HepG2 (cell line): ENCODE results near the gene DDX23. TPM values are rescaled to one million over a fixed set of nuclear protein-coding genes. Genes with fewer than 3 reads are reported as not detected.

Experiments
- IRF2 ChIP-seq: IDR thresholded peaks from 2 replicates; pipeline ENCODE4 v1.6.1; 2018; ENCODE audit warnings: missing genetic modification reagents, missing compliant biosample characterization
- ISL2 ChIP-seq: sonication (generic); formaldehyde crosslinking; IDR thresholded peaks from 2 replicates; pipeline ENCODE4 v1.5.0; 2020; ENCODE audit warnings: missing genetic modification reagents
- KDM4B ChIP-seq: sonication (generic); formaldehyde crosslinking; IDR thresholded peaks from 2 replicates; pipeline ENCODE4 v1.4.0; 2020; ENCODE audit warnings: missing genetic modification reagents
- MAFF ChIP-seq: IDR thresholded peaks from 2 replicates; pipeline ENCODE4 v1.6.1; 2011; ENCODE audit warnings: low read depth, low read length, improper control_type of control experiment
- PHF21A ChIP-seq: sonication (generic); formaldehyde crosslinking; IDR thresholded peaks from 2 replicates; pipeline ENCODE4 v1.5.0; 2020; ENCODE audit warnings: mild to moderate bottlenecking, missing genetic modification reagents
- POLR2A ChIP-seq, 2 experiments: IDR thresholded peaks; 2 replicates each; pipeline ENCODE4 v1.6.1; 2011; ENCODE audit warnings: low read depth in 2 of 2, low read length in 2 of 2, mild to moderate bottlenecking in 1 of 2, moderate library complexity in 1 of 2; ENCODE audit not compliant: insufficient read depth in 1 of 2
- RAD51 ChIP-seq: fragments of 450-650 bp; IDR thresholded peaks from 2 replicates; pipeline ENCODE4 v1.6.1; 2016; ENCODE audit warnings: borderline replicate concordance
- RFXANK ChIP-seq: IDR thresholded peaks from 2 replicates; pipeline ENCODE4 v1.6.1; 2016
- SOX6 ChIP-seq, 2 experiments: fragments of 450-650 bp in 1 of 2; sonication (generic) in 1 of 2; formaldehyde crosslinking in 1 of 2; IDR thresholded peaks; 2 replicates each; pipeline versions ENCODE4 v1.4.0 to v1.6.1; 2017 to 2020; ENCODE audit warnings: antibody characterized with exemption in 1 of 2, mild to moderate bottlenecking in 1 of 2, missing genetic modification reagents in 1 of 2
- STAT5B ChIP-seq: sonication (generic); formaldehyde crosslinking; IDR thresholded peaks from 2 replicates; pipeline ENCODE4 v1.4.0; 2020; ENCODE audit warnings: missing genetic modification reagents
- TCF7 ChIP-seq: sonication (generic); IDR thresholded peaks from 2 replicates; pipeline ENCODE4 v1.6.1; 2016; ENCODE audit warnings: antibody characterized with exemption, low read depth
- ZFYVE20 ChIP-seq: sonication (generic); formaldehyde crosslinking; IDR thresholded peaks from 2 replicates; pipeline ENCODE4 v1.8.0; 2023; ENCODE audit warnings: low read depth, mild to moderate bottlenecking, moderate library complexity, missing genetic modification reagents, borderline replicate concordance
- ZKSCAN8 ChIP-seq: IDR thresholded peaks from 2 replicates; pipeline ENCODE4 v1.6.1; 2016; ENCODE audit warnings: borderline replicate concordance, missing genetic modification reagents, missing compliant biosample characterization
- ZNF317 ChIP-seq: sonication (generic); formaldehyde crosslinking; IDR thresholded peaks from 2 replicates; pipeline ENCODE4 v1.5.0; 2020; ENCODE audit warnings: mild to moderate bottlenecking, missing genetic modification reagents
- ZNF383 ChIP-seq: sonication (generic); formaldehyde crosslinking; IDR thresholded peaks from 2 replicates; pipeline ENCODE4 v1.4.0; 2020; ENCODE audit warnings: missing genetic modification reagents, mild to moderate bottlenecking, borderline replicate concordance
- ZNF564 ChIP-seq: sonication (generic); formaldehyde crosslinking; IDR thresholded peaks from 2 replicates; pipeline ENCODE4 v1.8.1; 2023; ENCODE audit warnings: mild to moderate bottlenecking, missing genetic modification reagents
- ZNF883 ChIP-seq: sonication (generic); formaldehyde crosslinking; IDR thresholded peaks from 2 replicates; pipeline ENCODE4 v1.5.1; 2020; ENCODE audit warnings: mild to moderate bottlenecking, missing genetic modification reagents; ENCODE audit errors: not compliant biosample characterization
- ZSCAN5A ChIP-seq: sonication (generic); formaldehyde crosslinking; IDR thresholded peaks from 2 replicates; pipeline ENCODE4 v1.8.0; 2022; ENCODE audit warnings: mild to moderate bottlenecking, missing genetic modification reagents, borderline replicate concordance
- polyA plus RNA-seq, 8 experiments: library from polyadenylated mRNA; depleted of rRNA in 3 of 8; stranded (reverse) in 7 of 8; unstranded in 1 of 8; fragments of >200 nt; fragmentation: Illumina TruSeq in 4 of 8; extraction: Trizol in 4 of 8; gene quantifications; 2 replicates each; pipeline versions ENCODE4 v1.2.1 to v1.2.3, GENCODE V29; 2011 to 2016; ENCODE audit warnings: low read depth in 4 of 8, missing spikeins in 1 of 8, mixed read lengths in 1 of 8; ENCODE audit not compliant: insufficient read depth in 1 of 8
- total RNA-seq, 5 experiments: library from RNA; depleted of rRNA; stranded (reverse); fragments of >200 nt; fragmentation: Illumina TruSeq; extraction: Trizol; gene quantifications; 2 replicates each; pipeline ENCODE4 v1.2.3, GENCODE V29; 2016; ENCODE audit warnings: low read depth in 1 of 5
- TF ChIP-seq, protein P1 (sequence below): sonication (generic); formaldehyde crosslinking; IDR thresholded peaks from 2 replicates; pipeline ENCODE4 v1.8.0; 2022; ENCODE audit warnings: mild to moderate bottlenecking, missing genetic modification reagents, moderate library complexity
- TF ChIP-seq, protein P2 (sequence below): sonication (generic); formaldehyde crosslinking; IDR thresholded peaks from 2 replicates; pipeline ENCODE4 v1.4.0; 2020; ENCODE audit warnings: missing genetic modification reagents, borderline replicate concordance
- TF ChIP-seq, protein P3 (sequence below): sonication (generic); formaldehyde crosslinking; IDR thresholded peaks from 2 replicates; pipeline ENCODE4 v1.9.0; 2022; ENCODE audit warnings: low read depth, missing genetic modification reagents

Gene DDX23
- total and polyA plus RNA-seq, 2 of the 13 experiments (the other 11 are each of a cell fraction or from before 2014, with no cell fraction given), result 35.7 to 90.0 TPM

DNA sequence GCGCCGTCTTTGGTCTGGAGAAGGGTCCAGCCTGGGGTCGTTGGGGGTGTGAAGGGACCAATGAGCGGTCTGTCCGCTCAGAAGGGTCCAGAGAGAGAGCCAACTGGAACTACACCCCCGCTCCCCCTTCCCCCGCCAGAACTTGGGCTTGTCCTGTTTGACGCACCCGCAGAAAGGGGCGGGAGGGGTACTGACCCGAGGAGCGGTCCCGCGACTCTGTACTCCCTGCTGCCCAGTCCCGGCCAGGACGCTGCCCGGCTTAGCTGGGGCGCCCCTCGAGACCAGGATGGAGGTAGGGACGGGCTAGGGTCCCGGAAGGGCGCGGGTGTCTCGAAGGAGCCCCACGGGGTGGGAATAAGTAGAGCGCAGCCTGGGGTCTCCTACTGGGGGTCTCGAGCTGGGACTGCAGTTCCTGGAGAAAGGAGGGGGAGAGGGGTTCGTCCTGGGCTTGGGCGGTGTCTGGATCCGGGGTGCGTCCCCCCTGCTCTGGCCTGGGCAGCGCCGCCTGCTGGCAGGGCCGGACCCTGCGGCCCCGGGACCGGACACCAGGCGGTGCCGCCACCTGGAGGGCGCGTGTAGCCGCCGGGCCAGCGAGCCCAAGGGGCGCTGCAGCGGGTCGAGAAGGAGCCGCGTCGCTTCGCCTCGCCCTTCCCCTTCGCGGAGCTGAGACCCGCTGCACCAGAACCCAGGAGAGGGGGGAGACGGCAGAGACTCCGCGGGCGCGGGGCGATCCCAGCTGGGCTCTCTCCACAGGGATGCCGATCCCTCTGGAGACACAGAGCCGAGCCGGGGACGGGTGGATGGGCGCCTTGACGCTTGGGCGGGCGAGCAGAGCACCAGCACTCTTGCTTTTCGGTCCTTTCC, 37.5 kb downstream of the DDX23 start (continued):
- TF ChIP-seq IRF2 (no peak; the same call in 1 of the 2 replicates), ZFYVE20 (CRISPR knock-in tag) (peak; percentile 74; the same call in 1 of the 2 replicates), SOX6 (IDR thresholded peaks at IDR 0.05) (no peak), SOX6 (CRISPR knock-in tag; IDR thresholded peaks at IDR 0.05) (peak; percentile 25; the same call in 1 of the 2 replicates), ZSCAN5A (CRISPR knock-in tag) (no peak), RFXANK (CRISPR knock-in tag) (no peak), MAFF (no peak), ZKSCAN8 (CRISPR knock-in tag) (no peak), ZNF883 (CRISPR knock-in tag) (no peak), ZNF564 (CRISPR knock-in tag) (peak; percentile 84; the same call in 1 of the 2 replicates), ISL2 (CRISPR knock-in tag) (no peak), KDM4B (CRISPR knock-in tag) (no peak), POLR2A (IDR thresholded peaks at IDR 0.05; ENCODE audit: insufficient read depth in 1 of 2, low read depth in 2 of 2, low read length in 2 of 2) (no peak), STAT5B (no peak), ZNF317 (CRISPR knock-in tag) (no peak), ZNF383 (no peak), RAD51 (no peak), PHF21A (CRISPR knock-in tag) (0 out of 2 replicates have a peak, but pooled peaks have one; percentile 37), TCF7 (no peak)
- TF ChIP-seq, protein P1, sequence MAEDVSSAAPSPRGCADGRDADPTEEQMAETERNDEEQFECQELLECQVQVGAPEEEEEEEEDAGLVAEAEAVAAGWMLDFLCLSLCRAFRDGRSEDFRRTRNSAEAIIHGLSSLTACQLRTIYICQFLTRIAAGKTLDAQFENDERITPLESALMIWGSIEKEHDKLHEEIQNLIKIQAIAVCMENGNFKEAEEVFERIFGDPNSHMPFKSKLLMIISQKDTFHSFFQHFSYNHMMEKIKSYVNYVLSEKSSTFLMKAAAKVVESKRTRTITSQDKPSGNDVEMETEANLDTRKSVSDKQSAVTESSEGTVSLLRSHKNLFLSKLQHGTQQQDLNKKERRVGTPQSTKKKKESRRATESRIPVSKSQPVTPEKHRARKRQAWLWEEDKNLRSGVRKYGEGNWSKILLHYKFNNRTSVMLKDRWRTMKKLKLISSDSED (CRISPR knock-in tag), result no peak
- TF ChIP-seq, protein P2, sequence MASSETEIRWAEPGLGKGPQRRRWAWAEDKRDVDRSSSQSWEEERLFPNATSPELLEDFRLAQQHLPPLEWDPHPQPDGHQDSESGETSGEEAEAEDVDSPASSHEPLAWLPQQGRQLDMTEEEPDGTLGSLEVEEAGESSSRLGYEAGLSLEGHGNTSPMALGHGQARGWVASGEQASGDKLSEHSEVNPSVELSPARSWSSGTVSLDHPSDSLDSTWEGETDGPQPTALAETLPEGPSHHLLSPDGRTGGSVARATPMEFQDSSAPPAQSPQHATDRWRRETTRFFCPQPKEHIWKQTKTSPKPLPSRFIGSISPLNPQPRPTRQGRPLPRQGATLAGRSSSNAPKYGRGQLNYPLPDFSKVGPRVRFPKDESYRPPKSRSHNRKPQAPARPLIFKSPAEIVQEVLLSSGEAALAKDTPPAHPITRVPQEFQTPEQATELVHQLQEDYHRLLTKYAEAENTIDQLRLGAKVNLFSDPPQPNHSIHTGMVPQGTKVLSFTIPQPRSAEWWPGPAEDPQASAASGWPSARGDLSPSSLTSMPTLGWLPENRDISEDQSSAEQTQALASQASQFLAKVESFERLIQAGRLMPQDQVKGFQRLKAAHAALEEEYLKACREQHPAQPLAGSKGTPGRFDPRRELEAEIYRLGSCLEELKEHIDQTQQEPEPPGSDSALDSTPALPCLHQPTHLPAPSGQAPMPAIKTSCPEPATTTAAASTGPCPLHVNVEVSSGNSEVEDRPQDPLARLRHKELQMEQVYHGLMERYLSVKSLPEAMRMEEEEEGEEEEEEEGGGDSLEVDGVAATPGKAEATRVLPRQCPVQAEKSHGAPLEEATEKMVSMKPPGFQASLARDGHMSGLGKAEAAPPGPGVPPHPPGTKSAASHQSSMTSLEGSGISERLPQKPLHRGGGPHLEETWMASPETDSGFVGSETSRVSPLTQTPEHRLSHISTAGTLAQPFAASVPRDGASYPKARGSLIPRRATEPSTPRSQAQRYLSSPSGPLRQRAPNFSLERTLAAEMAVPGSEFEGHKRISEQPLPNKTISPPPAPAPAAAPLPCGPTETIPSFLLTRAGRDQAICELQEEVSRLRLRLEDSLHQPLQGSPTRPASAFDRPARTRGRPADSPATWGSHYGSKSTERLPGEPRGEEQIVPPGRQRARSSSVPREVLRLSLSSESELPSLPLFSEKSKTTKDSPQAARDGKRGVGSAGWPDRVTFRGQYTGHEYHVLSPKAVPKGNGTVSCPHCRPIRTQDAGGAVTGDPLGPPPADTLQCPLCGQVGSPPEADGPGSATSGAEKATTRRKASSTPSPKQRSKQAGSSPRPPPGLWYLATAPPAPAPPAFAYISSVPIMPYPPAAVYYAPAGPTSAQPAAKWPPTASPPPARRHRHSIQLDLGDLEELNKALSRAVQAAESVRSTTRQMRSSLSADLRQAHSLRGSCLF (CRISPR knock-in tag), result no peak
- TF ChIP-seq, protein P3, sequence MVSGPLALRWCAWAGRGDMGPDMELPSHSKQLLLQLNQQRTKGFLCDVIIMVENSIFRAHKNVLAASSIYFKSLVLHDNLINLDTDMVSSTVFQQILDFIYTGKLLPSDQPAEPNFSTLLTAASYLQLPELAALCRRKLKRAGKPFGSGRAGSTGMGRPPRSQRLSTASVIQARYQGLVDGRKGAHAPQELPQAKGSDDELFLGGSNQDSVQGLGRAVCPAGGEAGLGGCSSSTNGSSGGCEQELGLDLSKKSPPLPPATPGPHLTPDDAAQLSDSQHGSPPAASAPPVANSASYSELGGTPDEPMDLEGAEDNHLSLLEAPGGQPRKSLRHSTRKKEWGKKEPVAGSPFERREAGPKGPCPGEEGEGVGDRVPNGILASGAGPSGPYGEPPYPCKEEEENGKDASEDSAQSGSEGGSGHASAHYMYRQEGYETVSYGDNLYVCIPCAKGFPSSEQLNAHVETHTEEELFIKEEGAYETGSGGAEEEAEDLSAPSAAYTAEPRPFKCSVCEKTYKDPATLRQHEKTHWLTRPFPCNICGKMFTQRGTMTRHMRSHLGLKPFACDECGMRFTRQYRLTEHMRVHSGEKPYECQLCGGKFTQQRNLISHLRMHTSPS (CRISPR knock-in tag), result no peak
